C4-2B (cell line): Measurements from ENCODE around the gene TTLL10.

Experiments used
- CTCF ChIP-seq: fragments of 450-650 bp; conservative IDR thresholded peaks from 2 replicates; pipeline ENCODE4 v1.5.1; 2017; ENCODE audit warnings: mild to moderate bottlenecking
- ZFX ChIP-seq: fragments of 450-650 bp; IDR thresholded peaks from 2 replicates; pipeline ENCODE4 v1.6.1; 2017

- TF ChIP-seq CTCF (no peak), ZFX (no peak)
Observed at GRCh38 chr1:1157914-1158710, 15.6 kb upstream of the TTLL10 start.
